ENCODE measurements around the gene ST8SIA2. TPM values are rescaled to one million over a fixed set of nuclear protein-coding genes. Genes with fewer than 3 reads are reported as not detected.
A peak's percentile ranks its signal among the peaks of the same experiment; 100 is the strongest.

ST8SIA2 gene
- total RNA-seq, 1 experiment from 2014 or later = 0.43 TPM

- ChIA-PET POLR2A (ENCODE audit: low non-redundant PET) (no interaction called here), CTCF (no interaction called here)
- DNase-seq (ENCODE audit: low spot score) = no peak
- H3K36me3 ChIP-seq (ENCODE audit: insufficient read depth, low read length, poor library complexity, severe bottlenecking) = no peaks in the 10 kb centered on the region
- intact Hi-C loops (cut with micrococcal nuclease; ENCODE audit: unreplicated experiment) = no loop called here
- no peaks in the 10 kb centered on the region for H3K4me1 ChIP-seq (ENCODE audit: insufficient read depth, low read length, poor library complexity, severe bottlenecking)
- no TSS peak for BruUV-seq (replicated peaks)
- no peaks in the 10 kb centered on the region for H3K9me3 ChIP-seq (ENCODE audit: low read depth, low read length, poor library complexity, severe bottlenecking)
- H3K4me3 ChIP-seq (ENCODE audit: low read depth, low read length, poor library complexity, severe bottlenecking) = no peak overlapping the region
- H3K27ac ChIP-seq (ENCODE audit: low read depth, low read length, poor library complexity, severe bottlenecking) = no peak overlapping the region
- H3K27me3 ChIP-seq (replicated peaks; ENCODE audit: insufficient read depth, low read depth, low read length, poor library complexity) = no peaks in the 10 kb centered on the region
- TF ChIP-seq CTCF (conservative IDR thresholded peaks at IDR 0.05; ENCODE audit: low read depth, low read length) = no peak
- no peak for TF ChIP-seq EZH2 (IDR thresholded peaks at IDR 0.05; ENCODE audit: borderline replicate concordance, low read depth, low read length, poor library complexity, severe bottlenecking)
These were observed 108.7 kb downstream of the ST8SIA2 start for GRCh38 chr15:92502336-92502735.

DNA sequence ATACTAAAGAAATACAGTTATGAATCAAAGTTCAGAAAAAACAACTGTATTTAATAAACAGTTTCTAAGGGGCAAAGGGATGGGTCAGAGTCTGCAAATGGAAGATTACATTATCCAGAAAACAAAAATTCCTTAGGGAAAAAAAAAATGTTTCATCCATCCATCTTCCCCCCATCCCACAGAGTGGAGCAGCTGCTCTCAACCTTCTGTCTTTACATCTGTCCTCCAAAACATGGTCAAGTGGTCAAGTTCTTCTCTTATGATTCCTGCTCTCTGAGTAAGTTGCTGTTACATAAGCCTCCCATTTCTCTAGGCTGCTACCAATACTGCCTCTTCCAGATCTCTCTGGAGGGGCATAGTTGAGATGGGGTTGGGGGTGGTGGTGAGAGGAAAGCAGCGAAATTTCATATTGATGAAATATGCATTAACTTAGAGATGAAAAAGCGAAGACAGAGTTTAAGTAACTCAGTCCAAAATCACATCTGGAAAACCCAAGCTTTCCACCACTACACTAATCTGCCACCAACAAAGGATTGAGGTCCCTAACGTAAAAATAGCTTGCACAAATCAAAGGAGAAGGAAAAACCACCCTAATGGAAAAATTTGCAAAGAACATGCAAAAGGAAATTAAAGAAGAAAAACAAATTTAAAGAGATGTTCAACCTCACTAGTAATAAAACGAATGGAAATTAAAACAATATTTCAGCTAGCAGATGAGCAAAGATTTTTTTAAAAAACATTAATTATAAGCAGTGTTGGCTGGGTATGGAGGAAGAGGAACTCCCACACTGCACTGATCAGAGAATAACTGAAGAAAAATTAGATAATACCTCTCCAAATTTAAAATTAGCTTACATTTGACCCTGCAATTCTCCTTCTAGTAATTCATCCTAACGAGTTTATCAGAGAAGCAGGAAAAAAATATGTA is 109.5 kb downstream of the ST8SIA2 start:
- no peak overlapping the region for H3K27ac ChIP-seq (ENCODE audit: low read depth, low read length, poor library complexity, severe bottlenecking)
- no peak for TF ChIP-seq EZH2 (IDR thresholded peaks at IDR 0.05; ENCODE audit: borderline replicate concordance, low read depth, low read length, poor library complexity, severe bottlenecking)
- no peak for TF ChIP-seq CTCF (conservative IDR thresholded peaks at IDR 0.05; ENCODE audit: low read depth, low read length)
- BruUV-seq (replicated peaks) = no TSS peak
- ChIA-PET POLR2A (ENCODE audit: low non-redundant PET) (no interaction called here), CTCF (no interaction called here)
- no peaks in the 10 kb centered on the region for H3K4me1 ChIP-seq (ENCODE audit: insufficient read depth, low read length, poor library complexity, severe bottlenecking)
- intact Hi-C loops (cut with micrococcal nuclease; ENCODE audit: unreplicated experiment) = no loop called here
- H3K4me3 ChIP-seq (ENCODE audit: low read depth, low read length, poor library complexity, severe bottlenecking) = no peak overlapping the region
- no peak for DNase-seq (ENCODE audit: low spot score)
- no peaks in the 10 kb centered on the region for H3K27me3 ChIP-seq (replicated peaks; ENCODE audit: insufficient read depth, low read depth, low read length, poor library complexity)
- H3K9me3 ChIP-seq (ENCODE audit: low read depth, low read length, poor library complexity, severe bottlenecking) = no peaks in the 10 kb centered on the region
- no peaks in the 10 kb centered on the region for H3K36me3 ChIP-seq (ENCODE audit: insufficient read depth, low read length, poor library complexity, severe bottlenecking)

- DNase-seq (ENCODE audit: low spot score) = peak; percentile 12
- intact Hi-C loops (cut with micrococcal nuclease; ENCODE audit: unreplicated experiment) = no loop called here
- Histone ChIP-seq H3K27ac (ENCODE audit: low read depth, low read length, poor library complexity, severe bottlenecking) (no peak overlapping the region), H3K9me3 (ENCODE audit: low read depth, low read length, poor library complexity, severe bottlenecking) (no peaks in the 10 kb centered on the region), H3K4me3 (ENCODE audit: low read depth, low read length, poor library complexity, severe bottlenecking) (no peak overlapping the region), H3K4me1 (ENCODE audit: insufficient read depth, low read length, poor library complexity, severe bottlenecking) (no peaks in the 10 kb centered on the region), H3K27me3 (replicated peaks; ENCODE audit: insufficient read depth, low read depth, low read length, poor library complexity) (no peaks in the 10 kb centered on the region), H3K36me3 (ENCODE audit: insufficient read depth, low read length, poor library complexity, severe bottlenecking) (no peaks in the 10 kb centered on the region)
- CTCF ChIA-PET = no interaction called here
- POLR2A ChIA-PET (ENCODE audit: low non-redundant PET) = no interaction called here
- no TSS peak for BruUV-seq (replicated peaks)
- TF ChIP-seq EZH2 (IDR thresholded peaks at IDR 0.05; ENCODE audit: borderline replicate concordance, low read depth, low read length, poor library complexity, severe bottlenecking) (no peak), CTCF (conservative IDR thresholded peaks at IDR 0.05; ENCODE audit: low read depth, low read length) (no peak)
These were observed 110.2 kb downstream of the ST8SIA2 start for GRCh38 chr15:92503889-92504288.

Measured in A673 (cell line).